H1 (cell line): ENCODE data around the gene NPHP4. TPM values are rescaled to one million over a fixed set of nuclear protein-coding genes. Genes with fewer than 3 reads are reported as not detected.

Experiments used
- EP300 ChIP-seq, 2 experiments: IDR thresholded peaks; 1 replicate in 1 of 2; 2 replicates in 1 of 2; pipeline ENCODE4 v1.6.1; 2011 to 2012; ENCODE audit warnings: low read depth in 2 of 2, low read length in 2 of 2, mild to moderate bottlenecking in 2 of 2, borderline replicate concordance in 1 of 2, inconsistent platforms in 1 of 2, moderate library complexity in 1 of 2
- GTF2F1 ChIP-seq: IDR thresholded peaks from 2 replicates; pipeline ENCODE4 v1.6.1; 2012; ENCODE audit warnings: low read depth, low read length, improper control_type of control experiment, borderline replicate concordance
- MAFK ChIP-seq: IDR thresholded peaks from 2 replicates; pipeline ENCODE4 v1.6.1; 2012; ENCODE audit warnings: low read depth, mild to moderate bottlenecking, improper control_type of control experiment, low read length
- NRF1 ChIP-seq: IDR thresholded peaks from 2 replicates; pipeline ENCODE4 v1.6.1; 2011; ENCODE audit warnings: mild to moderate bottlenecking, low read depth, low read length, improper control_type of control experiment
- RFX5 ChIP-seq: IDR thresholded peaks from 2 replicates; pipeline ENCODE4 v1.6.1; 2011; ENCODE audit warnings: low read depth, low read length, improper control_type of control experiment, borderline replicate concordance
- RNF2 ChIP-seq: fragments of 200-900, 300-1000 bp; sonication (generic); IDR thresholded peaks from 2 replicates; pipeline ENCODE4 v1.7.1; 2016; ENCODE audit warnings: borderline replicate concordance, low read depth, mild to moderate bottlenecking, antibody characterized with exemption, low read length; ENCODE audit not compliant: poor library complexity, severe bottlenecking; ENCODE audit errors: missing control alignments
- SUZ12 ChIP-seq: fragments of 200-600 bp; sonication (generic); IDR thresholded peaks from 2 replicates; pipeline ENCODE4 v1.6.1; 2012; ENCODE audit warnings: mild to moderate bottlenecking, inconsistent platforms, low read length, moderate library complexity, mixed read lengths
- TCF12 ChIP-seq: IDR thresholded peaks from 2 replicates; pipeline ENCODE4 v1.6.1; 2011; ENCODE audit warnings: low read depth, mild to moderate bottlenecking, low read length
- polyA plus RNA-seq, 7 experiments: library from polyadenylated mRNA; depleted of rRNA in 3 of 7; stranded (reverse) in 5 of 7; unstranded in 2 of 7; fragments of >200 nt in 5 of 7; fragments of 200-250 nt in 2 of 7; gene quantifications; 1 replicate in 5 of 7; 2 replicates in 1 of 7; 4 replicates in 1 of 7; pipeline versions ENCODE4 v1.2.1 to v1.2.3, GENCODE V29; 2011 to 2013; ENCODE audit warnings: missing spikeins in 2 of 7, mixed read lengths in 2 of 7
- total RNA-seq: library from RNA; stranded (reverse); fragmentation: NEBNext Ultra II Directional; extraction: Animal tissue kit (Norgen Biotek cat#: 25700); gene quantifications from 2 replicates; pipeline ENCODE4 v1.2.1, GENCODE V29; 2021

Gene NPHP4
- total and polyA plus RNA-seq, 2 of the 8 experiments (the other 6 are each of a cell fraction or from before 2014, with no cell fraction given) = 5.8 to 14.0 TPM

DNA sequence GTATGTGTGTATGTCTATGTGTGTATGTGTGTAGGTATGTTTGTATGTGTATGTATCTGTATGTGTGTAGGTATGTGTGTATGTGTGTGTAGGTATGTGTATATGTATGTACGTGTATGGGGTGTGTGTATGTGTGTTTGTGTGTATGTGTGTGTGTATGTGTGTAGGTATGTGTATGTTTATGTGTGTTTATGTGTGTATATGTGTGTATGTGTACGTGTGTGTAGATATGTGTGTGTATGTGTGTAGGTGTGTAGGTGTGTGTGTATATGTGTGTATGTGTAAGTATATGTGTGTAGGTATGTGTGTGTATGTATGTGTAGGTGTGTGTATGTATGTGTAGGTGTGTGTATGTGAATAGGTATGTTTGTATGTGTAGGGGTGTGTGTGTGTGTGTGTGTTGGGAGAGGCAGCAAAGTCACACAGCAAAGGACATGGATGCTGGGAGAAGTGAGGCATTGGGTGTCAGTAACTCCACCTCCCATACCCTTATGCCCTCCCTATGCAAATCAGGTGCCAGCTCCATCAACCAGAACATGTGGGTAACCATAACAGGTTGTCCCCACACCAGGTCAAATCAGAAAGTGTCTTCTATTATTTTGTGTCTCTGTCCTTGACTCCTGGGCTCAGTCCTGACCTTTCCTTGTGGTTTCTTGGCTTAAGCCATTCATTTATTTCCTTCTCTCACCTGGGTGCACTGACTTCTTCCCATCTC lies 38.5 kb upstream of the NPHP4 start (continued):
- TF ChIP-seq SUZ12 (no peak), RNF2 (no peak), NRF1 (no peak), GTF2F1 (no peak), EP300 (IDR thresholded peaks at IDR 0.05; ENCODE audit: borderline replicate concordance in 1 of 2, low read depth in 2 of 2, low read length in 2 of 2) (no peak), TCF12 (no peak), RFX5 (no peak), MAFK (no peak)
